K562 (cell line): ENCODE results near the gene NPFF.

Source experiments
- DLX4 ChIP-seq: fragments of 250-450 bp; sonication (Bioruptor Pico); IDR thresholded peaks from 2 replicates; pipeline ENCODE4 v1.6.1; 2021; ENCODE audit warnings: mild to moderate bottlenecking
- ESRRA ChIP-seq: fragments of 450-650 bp; IDR thresholded peaks from 2 replicates; pipeline ENCODE4 v1.6.1; 2014; ENCODE audit warnings: low read depth, mild to moderate bottlenecking, moderate library complexity, borderline replicate concordance
- EZH2 ChIP-seq: IDR thresholded peaks from 2 replicates; pipeline ENCODE4 v1.6.1; 2012; ENCODE audit warnings: low read depth, mild to moderate bottlenecking, inconsistent platforms, low read length, borderline replicate concordance
- HBP1 ChIP-seq: fragments of 450-650 bp; formaldehyde crosslinking; IDR thresholded peaks from 2 replicates; pipeline ENCODE4 v1.4.0; 2022; ENCODE audit warnings: missing genetic modification characterization
- RBM14 ChIP-seq: fragments of 200-400 bp; formaldehyde crosslinking; IDR thresholded peaks from 2 replicates; pipeline ENCODE4 v1.6.1; 2018; ENCODE audit warnings: low read depth, mild to moderate bottlenecking, low read length, moderate library complexity, borderline replicate concordance; ENCODE audit not compliant: insufficient read depth
- SMC3 ChIP-seq: conservative IDR thresholded peaks from 2 replicates; pipeline ENCODE4 v1.6.1; 2011; ENCODE audit warnings: low read depth, low read length, improper control_type of control experiment; ENCODE audit not compliant: insufficient read depth
- ZBTB7A ChIP-seq: IDR thresholded peaks from 2 replicates; pipeline ENCODE4 v1.6.1; 2011; ENCODE audit warnings: low read depth, mild to moderate bottlenecking, low read length, moderate library complexity, borderline replicate concordance; ENCODE audit not compliant: control insufficient read depth
- TF ChIP-seq, protein P1 (sequence below), 3 experiments: IDR thresholded peaks in 2 of 3; conservative IDR thresholded peaks in 1 of 3; 2 replicates each; pipeline ENCODE4 v1.5.1; 2011 to 2012; ENCODE audit warnings: low read length in 3 of 3, mild to moderate bottlenecking in 3 of 3, control low read depth in 2 of 3, improper control_type of control experiment in 1 of 3, inconsistent platforms in 1 of 3, low read depth in 1 of 3, mixed read lengths in 1 of 3, moderate library complexity in 1 of 3; ENCODE audit not compliant: insufficient read depth in 2 of 3
- TF ChIP-seq, protein P2 (sequence below): sonication (generic); formaldehyde crosslinking; IDR thresholded peaks from 2 replicates; pipeline ENCODE4 v1.9.0; 2022; ENCODE audit warnings: mild to moderate bottlenecking, missing genetic modification reagents

- TF ChIP-seq, protein P1, sequence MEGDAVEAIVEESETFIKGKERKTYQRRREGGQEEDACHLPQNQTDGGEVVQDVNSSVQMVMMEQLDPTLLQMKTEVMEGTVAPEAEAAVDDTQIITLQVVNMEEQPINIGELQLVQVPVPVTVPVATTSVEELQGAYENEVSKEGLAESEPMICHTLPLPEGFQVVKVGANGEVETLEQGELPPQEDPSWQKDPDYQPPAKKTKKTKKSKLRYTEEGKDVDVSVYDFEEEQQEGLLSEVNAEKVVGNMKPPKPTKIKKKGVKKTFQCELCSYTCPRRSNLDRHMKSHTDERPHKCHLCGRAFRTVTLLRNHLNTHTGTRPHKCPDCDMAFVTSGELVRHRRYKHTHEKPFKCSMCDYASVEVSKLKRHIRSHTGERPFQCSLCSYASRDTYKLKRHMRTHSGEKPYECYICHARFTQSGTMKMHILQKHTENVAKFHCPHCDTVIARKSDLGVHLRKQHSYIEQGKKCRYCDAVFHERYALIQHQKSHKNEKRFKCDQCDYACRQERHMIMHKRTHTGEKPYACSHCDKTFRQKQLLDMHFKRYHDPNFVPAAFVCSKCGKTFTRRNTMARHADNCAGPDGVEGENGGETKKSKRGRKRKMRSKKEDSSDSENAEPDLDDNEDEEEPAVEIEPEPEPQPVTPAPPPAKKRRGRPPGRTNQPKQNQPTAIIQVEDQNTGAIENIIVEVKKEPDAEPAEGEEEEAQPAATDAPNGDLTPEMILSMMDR (IDR thresholded peaks at IDR 0.05 in 2 of 3, conservative IDR thresholded peaks at IDR 0.05 in 1 of 3; ENCODE audit: insufficient read depth in 2 of 3, low read depth in 1 of 3, low read length in 3 of 3) = peak; percentile 82 to 99 (median 98)
- TF ChIP-seq RBM14 = no peak
- TF ChIP-seq HBP1 (CRISPR knock-in tag) = no peak
- TF ChIP-seq DLX4 (CRISPR knock-in tag) = no peak
- no peak for TF ChIP-seq EZH2
- peak; percentile 69; the same call in 1 of the 2 replicates for TF ChIP-seq SMC3
- TF ChIP-seq ESRRA = no peak
- no peak for TF ChIP-seq ZBTB7A
- TF ChIP-seq, protein P2, sequence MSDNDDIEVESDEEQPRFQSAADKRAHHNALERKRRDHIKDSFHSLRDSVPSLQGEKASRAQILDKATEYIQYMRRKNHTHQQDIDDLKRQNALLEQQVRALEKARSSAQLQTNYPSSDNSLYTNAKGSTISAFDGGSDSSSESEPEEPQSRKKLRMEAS (CRISPR knock-in tag) = no peak
Observed at GRCh38 chr12:53543539-53543938, 36.3 kb upstream of the NPFF start.
